ENCODE results near the gene TSPAN15.
"Not testable (repeated sequence)": the region's sequence is repeated elsewhere in the genome, so short reads cannot be mapped to it uniquely, and the experiment has no call there.

The TSPAN15 gene

DNA sequence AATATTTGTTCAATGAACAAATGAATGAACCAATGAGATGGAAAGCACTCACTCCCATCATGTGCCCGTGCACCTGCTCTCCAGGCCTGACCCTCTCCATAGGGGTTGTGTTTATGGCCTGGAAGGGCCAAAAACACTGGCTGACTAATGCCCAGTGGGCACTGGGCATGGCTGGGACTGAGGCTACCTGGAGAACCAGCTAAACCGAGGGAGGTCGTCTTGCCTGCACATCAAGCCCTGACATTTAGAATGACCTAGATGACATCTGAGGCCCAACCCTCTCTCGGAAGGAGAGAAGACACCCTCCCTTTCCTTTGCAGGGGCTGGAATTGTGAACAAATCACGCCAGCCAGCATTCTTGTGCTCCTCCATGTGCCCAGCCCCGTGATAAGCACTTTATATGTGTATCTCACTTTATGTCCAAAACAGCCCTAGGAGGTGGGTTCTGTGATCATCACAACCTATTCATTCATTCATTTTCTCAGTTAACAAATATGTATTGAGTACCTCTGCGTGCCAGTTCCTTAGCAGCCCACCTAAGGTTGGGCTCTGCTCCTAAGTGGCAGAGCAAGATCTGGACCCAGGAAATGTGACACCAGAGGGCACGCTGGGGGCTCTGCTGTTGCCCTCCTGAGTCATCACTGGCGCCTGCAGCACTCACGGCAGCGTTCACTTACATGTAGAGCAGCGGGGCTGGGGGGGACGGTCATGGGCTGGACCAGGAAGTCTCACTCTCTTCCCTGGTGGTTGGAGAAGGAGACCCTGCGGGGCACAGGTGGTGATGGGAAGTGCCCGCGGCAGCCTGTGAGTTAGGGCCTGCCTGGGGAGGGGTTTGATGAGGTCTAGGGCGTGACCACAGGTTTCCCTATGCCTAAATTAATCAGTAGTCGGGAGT lies 52.0 kb downstream of the TSPAN15 start:
- DNase-seq (ENCODE audit: low read depth in 3 of 3): no peak

GRCh38 chr10:69503896-69504265 lies 52.6 kb downstream of the TSPAN15 start:
- no peak for DNase-seq (ENCODE audit: low read depth in 3 of 3)

GRCh38 chr10:69504576-69505250 lies 53.4 kb downstream of the TSPAN15 start:
- no peak for DNase-seq (ENCODE audit: low read depth in 3 of 3)

GRCh38 chr10:69505636-69506318 lies 54.5 kb downstream of the TSPAN15 start:
- no peak for DNase-seq (ENCODE audit: low read depth in 3 of 3)

DNA sequence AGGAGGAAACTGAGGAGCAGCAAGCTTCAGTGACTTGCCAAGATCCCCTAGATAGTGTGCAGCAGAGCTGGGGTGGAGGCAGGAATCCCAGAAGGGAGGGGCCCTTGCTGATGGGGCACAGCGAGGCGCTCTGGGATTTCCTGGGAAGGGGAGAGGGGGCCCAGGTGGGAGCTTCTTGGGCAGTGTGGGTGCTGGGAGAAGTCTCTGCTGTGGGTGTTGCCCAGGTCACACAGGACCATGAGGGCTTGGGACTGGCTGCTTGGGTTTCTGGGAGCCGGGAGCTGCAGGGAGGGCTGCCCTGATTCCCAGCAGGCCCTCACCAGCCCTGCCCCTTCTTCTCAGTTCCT lies 55.2 kb downstream of the TSPAN15 start:
- DNase-seq (ENCODE audit: low read depth in 3 of 3): no peak

DNA sequence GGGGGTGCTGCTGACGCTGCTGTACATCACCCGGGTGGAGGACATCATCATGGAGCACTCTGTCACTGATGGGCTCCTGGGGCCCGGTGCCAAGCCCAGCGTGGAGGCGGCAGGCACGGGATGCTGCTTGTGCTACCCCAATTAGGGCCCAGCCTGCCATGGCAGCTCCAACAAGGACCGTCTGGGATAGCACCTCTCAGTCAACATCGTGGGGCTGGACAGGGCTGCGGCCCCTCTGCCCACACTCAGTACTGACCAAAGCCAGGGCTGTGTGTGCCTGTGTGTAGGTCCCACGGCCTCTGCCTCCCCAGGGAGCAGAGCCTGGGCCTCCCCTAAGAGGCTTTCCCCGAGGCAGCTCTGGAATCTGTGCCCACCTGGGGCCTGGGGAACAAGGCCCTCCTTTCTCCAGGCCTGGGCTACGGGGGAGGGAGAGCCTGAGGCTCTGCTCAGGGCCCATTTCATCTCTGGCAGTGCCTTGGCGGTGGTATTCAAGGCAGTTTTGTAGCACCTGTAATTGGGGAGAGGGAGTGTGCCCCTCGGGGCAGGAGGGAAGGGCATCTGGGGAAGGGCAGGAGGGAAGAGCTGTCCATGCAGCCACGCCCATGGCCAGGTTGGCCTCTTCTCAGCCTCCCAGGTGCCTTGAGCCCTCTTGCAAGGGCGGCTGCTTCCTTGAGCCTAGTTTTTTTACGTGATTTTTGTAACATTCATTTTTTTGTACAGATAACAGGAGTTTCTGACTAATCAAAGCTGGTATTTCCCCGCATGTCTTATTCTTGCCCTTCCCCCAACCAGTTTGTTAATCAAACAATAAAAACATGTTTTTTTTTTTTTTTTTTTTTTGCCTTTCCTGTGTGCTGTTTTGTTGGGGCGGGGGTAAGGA lies 55.8 kb downstream of the TSPAN15 start:
- no peak for DNase-seq (ENCODE audit: low read depth in 3 of 3)

- no peak for DNase-seq (ENCODE audit: low read depth in 3 of 3)
These were observed 57.6 kb downstream of the TSPAN15 start for GRCh38 chr10:69508738-69509340.

DNA sequence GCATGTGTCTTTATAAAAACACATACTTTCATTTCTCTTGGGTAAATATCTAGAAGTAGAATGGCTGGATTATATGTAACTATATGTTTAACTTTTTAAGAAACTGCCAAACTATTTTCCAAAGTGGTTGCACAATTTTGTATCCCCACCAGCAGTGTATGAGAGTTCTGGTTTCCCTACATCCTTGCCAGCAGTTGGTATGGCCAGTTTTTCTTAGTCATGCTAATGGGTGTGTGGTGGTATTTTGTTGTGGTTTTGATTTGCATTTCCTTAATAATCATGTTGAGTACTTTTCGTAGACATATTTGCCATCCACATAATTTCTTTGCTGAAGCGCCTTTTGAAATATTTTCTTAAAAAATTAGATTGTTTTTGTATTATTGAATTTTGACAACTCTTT lies 61.6 kb downstream of the TSPAN15 start:
- no peak for DNase-seq (ENCODE audit: low read depth in 3 of 3)

DNA sequence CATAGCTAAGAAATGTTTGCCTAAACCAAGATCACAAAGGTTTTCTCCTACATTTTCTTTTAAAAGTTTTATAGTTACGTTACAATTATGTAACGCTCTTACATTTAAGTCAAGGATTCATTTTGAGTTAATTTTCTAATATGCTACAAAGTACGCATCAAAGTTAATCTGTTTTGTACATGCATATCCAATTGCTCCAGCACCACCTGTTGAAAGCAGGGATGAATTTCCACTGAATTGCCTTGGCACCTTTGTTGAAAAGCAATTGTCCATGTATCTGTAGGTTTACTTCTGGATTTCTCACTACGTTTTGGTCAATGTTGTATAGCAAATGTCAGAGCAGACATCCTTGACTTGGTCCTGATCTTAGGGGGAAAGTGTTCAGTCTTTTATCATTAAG lies 62.4 kb downstream of the TSPAN15 start:
- DNase-seq (ENCODE audit: low read depth in 3 of 3): no peak

GRCh38 chr10:69515699-69516259 lies 64.5 kb downstream of the TSPAN15 start:
- peak; percentile 55 to 69 (median 58) for DNase-seq (ENCODE audit: low read depth in 3 of 3)

- DNase-seq (ENCODE audit: low read depth in 3 of 3): peak in 1 of 3 donors; percentile 36
These were observed 65.1 kb downstream of the TSPAN15 start for GRCh38 chr10:69516316-69516715.

DNA sequence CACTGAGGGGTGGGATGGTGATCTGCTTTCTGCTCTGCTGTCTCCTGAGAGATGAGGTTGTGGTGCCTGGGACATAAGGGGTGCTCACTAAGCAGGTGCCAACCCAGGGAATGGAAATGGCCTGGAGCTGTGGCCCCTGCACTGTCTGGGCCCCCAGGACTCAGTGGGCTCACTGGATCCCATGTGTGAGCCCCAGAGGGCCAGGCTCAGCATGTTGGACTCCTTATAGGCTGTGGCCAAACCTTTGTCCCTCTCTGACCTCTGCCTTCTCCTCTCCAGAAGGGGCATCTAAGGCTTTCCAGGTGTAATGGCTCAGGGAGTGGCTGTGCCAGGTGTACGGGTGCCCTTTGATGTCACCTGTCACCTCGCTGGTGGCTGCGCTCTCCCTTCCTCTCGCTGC lies 65.5 kb downstream of the TSPAN15 start:
- no peak for DNase-seq (ENCODE audit: low read depth in 3 of 3)

- no peak for DNase-seq (ENCODE audit: low read depth in 3 of 3)
These were observed 66.1 kb downstream of the TSPAN15 start for GRCh38 chr10:69517271-69517848.

- DNase-seq (ENCODE audit: low read depth in 3 of 3): no peak
These were observed 76.7 kb downstream of the TSPAN15 start for GRCh38 chr10:69527961-69528360.

- no peak for DNase-seq (ENCODE audit: low read depth in 3 of 3)
These were observed 82.4 kb downstream of the TSPAN15 start for GRCh38 chr10:69533658-69534057.

- DNase-seq (ENCODE audit: low read depth in 3 of 3): not testable (repeated sequence)
These were observed 85.3 kb downstream of the TSPAN15 start for GRCh38 chr10:69536521-69536920.

GRCh38 chr10:69537449-69537848 lies 86.2 kb downstream of the TSPAN15 start:
- DNase-seq (ENCODE audit: low read depth in 3 of 3): no peak

DNA sequence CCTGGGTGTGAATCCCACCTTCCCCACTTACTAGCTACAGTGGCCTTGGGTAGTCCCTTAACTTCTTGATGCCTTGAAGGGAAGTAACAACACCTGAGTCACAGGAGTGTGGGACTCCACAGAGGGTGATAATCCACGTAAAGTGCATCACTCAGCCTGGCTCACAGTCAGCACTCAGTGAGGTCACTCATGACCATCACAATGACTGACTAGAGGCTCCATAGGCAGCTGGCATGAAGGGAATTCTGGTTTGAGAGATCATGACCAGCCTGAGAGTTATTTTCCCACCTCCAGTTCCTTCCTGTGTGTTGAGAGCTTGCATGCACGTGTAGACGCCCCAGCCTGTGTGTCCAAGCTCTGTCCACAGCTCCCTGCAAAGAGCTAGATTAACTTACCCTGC lies 87.2 kb downstream of the TSPAN15 start:
- no peak for DNase-seq (ENCODE audit: low read depth in 3 of 3)

DNA sequence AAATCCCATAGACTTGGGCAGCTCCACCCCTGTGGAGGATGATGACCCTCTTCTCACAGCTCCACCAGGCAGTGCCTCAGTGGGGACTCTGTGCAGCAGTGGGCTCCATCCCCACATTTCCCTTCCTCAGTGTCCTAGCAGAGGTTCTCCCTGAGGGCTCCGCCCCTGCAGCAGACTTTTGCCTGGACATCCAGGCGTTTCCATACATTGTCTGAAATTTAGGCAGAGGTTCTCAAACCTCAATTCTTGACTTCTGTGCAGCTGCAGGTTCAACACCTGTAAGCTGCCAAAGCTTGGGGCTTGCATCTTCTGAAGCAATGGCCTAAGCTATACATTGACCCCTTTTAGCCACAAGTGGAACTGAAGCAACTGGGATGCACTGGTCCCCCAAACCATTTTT lies 90.2 kb downstream of the TSPAN15 start:
- no peak for DNase-seq (ENCODE audit: low read depth in 3 of 3)

DNA sequence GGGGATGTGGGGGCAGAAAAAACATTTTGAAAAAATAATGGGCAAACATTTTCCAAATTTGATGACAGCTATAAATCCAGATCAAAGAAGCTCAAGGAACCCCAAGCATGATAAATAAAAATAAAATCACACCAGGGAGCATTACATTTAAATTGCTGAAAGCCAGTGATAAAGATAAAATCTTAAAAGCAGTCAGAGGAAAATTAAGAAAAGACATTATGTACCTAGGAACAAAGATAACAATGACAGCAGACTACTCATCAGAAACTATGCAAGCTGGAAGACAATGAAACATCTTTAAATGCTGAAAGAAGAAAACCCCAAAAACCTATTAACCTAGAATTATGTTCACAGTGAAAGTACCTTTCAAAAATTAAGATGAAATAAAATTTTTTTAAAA lies 98.7 kb downstream of the TSPAN15 start:
- no peak for DNase-seq (ENCODE audit: low read depth in 3 of 3)

DNA sequence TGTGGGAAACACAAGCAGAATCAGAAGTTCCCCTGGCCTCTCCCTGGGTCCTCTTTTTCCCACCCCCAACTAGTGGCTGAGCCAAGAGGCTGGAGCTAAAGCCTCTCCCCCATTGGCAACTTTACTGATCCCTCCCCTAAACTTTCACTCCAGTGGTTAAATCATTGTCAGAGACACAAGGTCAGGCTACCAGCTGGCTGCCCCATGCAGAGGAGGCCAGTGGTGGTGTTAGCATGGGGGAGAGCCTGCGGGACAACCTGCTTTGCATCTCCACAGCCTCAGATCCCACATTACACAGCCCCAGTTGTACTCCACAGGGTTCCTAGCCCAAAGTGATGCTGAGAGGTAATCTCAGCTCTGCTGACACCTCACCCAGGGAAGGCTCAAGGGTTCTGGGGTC lies 101.0 kb downstream of the TSPAN15 start:
- no peak for DNase-seq (ENCODE audit: low read depth in 3 of 3)

Measured in stimulated activated CD4-positive, alpha-beta T cell treated with anti-CD3 and anti-CD28 coated beads, TNF-alpha, amount 100 ng/mL, for 48 hours (primary cell).